ENCODE measurements around the gene SCYL3. TPM values are rescaled to one million over a fixed set of nuclear protein-coding genes. Genes with fewer than 3 reads are reported as not detected.

Gene SCYL3
- total RNA-seq, 4 donors from 2014 or later, result 12.3 to 42.3 (median 25.1) TPM

DNA sequence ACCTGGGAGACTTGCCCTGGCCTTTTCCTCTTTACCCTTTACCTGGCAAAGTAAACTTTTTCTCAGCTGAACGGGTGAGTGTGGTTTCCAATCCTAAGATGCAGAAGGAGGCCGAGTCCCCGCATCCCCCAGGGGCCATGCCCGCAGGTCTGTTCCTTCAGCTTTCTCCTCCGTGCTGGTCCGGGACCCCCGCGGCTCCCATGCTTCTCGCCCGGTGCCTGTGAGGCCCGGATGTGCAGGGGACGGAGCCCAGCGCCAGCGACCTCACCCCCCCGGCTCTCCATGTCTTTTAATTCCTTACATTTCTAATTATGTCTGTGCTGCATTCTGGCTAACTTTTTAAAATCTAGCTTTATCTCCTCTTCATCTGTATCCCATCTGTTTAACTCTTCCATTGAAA lies 21.5 kb upstream of the SCYL3 start:
- no peak overlapping the region for H3K4me3 ChIP-seq
- no peaks in the 10 kb centered on the region for H3K27me3 ChIP-seq
- in situ Hi-C loops (cut with MboI; ENCODE audit: low pct_ligation_motif_present in 1 of 4, low pct_unique_long_range_greater_than_20kb in 1 of 4, low sequenced_read_pairs in 3 of 4), result loop anchor here in 2 of 4 donors (25.0 kb wide), 2 partner anchors 622 to 972 kb away; partner anchors contain the start of gene GORAB (in 1 of the 2)
- H3K36me3 ChIP-seq, result peaks cover 0 to 9% (median 0%) of the 10 kb centered on the region in 4 donors
- WGBS, 2 donors (ENCODE audit: low coverage in 1 of 2), result 83% methylated on average over 15 of the region's 15 CpGs; no CpG with 5 or more reads in 1 of the 2 donors
- peaks cover 0 to 6% (median 0%) of the 10 kb centered on the region in 4 donors for H3K4me1 ChIP-seq
- H3K9me3 ChIP-seq, result no peaks in the 10 kb centered on the region
- DNase-seq, result no peak
- TF ChIP-seq POLR2AphosphoS5 (IDR thresholded peaks at IDR 0.05) (no peak), EP300 (IDR thresholded peaks at IDR 0.05; ENCODE audit: low read depth) (no peak)
- TF ChIP-seq, protein P1, sequence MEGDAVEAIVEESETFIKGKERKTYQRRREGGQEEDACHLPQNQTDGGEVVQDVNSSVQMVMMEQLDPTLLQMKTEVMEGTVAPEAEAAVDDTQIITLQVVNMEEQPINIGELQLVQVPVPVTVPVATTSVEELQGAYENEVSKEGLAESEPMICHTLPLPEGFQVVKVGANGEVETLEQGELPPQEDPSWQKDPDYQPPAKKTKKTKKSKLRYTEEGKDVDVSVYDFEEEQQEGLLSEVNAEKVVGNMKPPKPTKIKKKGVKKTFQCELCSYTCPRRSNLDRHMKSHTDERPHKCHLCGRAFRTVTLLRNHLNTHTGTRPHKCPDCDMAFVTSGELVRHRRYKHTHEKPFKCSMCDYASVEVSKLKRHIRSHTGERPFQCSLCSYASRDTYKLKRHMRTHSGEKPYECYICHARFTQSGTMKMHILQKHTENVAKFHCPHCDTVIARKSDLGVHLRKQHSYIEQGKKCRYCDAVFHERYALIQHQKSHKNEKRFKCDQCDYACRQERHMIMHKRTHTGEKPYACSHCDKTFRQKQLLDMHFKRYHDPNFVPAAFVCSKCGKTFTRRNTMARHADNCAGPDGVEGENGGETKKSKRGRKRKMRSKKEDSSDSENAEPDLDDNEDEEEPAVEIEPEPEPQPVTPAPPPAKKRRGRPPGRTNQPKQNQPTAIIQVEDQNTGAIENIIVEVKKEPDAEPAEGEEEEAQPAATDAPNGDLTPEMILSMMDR (IDR thresholded peaks at IDR 0.05), result no peak
- H3K27ac ChIP-seq, result peak overlapping the region in 1 of 4 donors; percentile 36
- intact Hi-C loops (cut with DNase I; ENCODE audit: low total_unique reads), result no loop called here

DNA sequence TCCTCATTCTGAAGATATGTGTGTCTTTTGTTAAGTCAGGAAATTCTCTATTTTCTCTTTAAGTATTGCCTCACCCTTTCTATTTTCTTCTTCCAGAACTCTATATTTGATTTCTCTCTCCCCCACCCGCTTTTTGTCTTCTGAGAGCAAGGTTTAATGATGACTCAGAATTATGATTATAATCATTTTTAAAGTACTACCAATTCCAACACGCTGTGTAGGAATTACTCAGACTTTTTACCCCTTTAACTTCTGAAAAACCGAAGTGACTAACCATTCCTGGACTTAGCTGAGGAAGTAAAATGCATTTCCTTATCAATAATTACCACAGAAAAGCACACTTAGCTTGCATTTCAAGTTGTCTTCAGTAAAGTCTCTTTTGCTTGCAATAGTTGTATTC lies 20.8 kb upstream of the SCYL3 start:
- peaks cover 0 to 6% (median 0%) of the 10 kb centered on the region in 4 donors for H3K4me1 ChIP-seq

DNA sequence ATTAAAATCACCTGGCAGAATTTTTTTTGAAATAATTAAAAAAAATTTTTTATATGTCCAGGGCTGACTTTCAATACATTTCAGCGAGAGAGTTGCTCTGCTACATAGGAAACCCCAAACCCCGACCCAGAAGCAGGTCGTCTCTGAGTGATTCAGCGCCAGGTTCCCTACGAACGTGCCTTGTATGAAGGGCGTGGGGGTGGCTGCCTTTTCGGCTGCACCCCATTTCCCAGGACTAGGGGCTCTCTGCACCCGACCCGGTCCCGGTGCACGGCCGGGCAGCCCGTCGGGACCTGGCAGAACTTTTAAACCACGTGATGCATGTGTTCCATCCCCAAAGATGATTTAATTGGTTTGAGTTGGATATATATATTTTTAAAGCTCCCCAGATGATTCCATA lies 15.8 kb upstream of the SCYL3 start:
- 90% methylated on average over 16 of the region's 16 CpGs; no CpG with 5 or more reads in 1 of the 2 donors for WGBS, 2 donors (ENCODE audit: low coverage in 1 of 2)
- in situ Hi-C loops (cut with MboI; ENCODE audit: low pct_ligation_motif_present in 1 of 4, low pct_unique_long_range_greater_than_20kb in 1 of 4, low sequenced_read_pairs in 3 of 4) (loop anchor here in 2 of 4 donors (25.0 kb wide), 2 partner anchors 628 to 978 kb away; partner anchors contain the start of gene GORAB (in 1 of the 2)), intact Hi-C loops (cut with DNase I; ENCODE audit: low total_unique reads) (no loop called here)
- TF ChIP-seq EP300 (IDR thresholded peaks at IDR 0.05; ENCODE audit: low read depth), result no peak
- no peak for TF ChIP-seq POLR2A (IDR thresholded peaks at IDR 0.05)
- no peak for TF ChIP-seq POLR2AphosphoS5 (IDR thresholded peaks at IDR 0.05)
- TF ChIP-seq, protein P1 (IDR thresholded peaks at IDR 0.05), result no peak
- H3K4me1 ChIP-seq, result no peaks in the 10 kb centered on the region
- DNase-seq, result no peak
- no peak overlapping the region for H3K27ac ChIP-seq
- no peak overlapping the region for H3K4me3 ChIP-seq
- H3K36me3 ChIP-seq, result no peaks in the 10 kb centered on the region
- no peaks in the 10 kb centered on the region for H3K9me3 ChIP-seq
- no peaks in the 10 kb centered on the region for H3K27me3 ChIP-seq

More for the DNA sequence above, 20.8 kb upstream of the SCYL3 start:
- H3K36me3 ChIP-seq, result peaks cover 0 to 7% (median 0%) of the 10 kb centered on the region in 4 donors
- H3K9me3 ChIP-seq, result no peaks in the 10 kb centered on the region
- WGBS, 2 donors (ENCODE audit: low coverage in 1 of 2), result 41 to 45% methylated on average over 3 of the region's 3 CpGs
- no peak for DNase-seq
- H3K27me3 ChIP-seq, result no peaks in the 10 kb centered on the region
- H3K4me3 ChIP-seq, result no peak overlapping the region
- peak overlapping the region in 1 of 4 donors; percentile 36 for H3K27ac ChIP-seq
- intact Hi-C loops (cut with DNase I; ENCODE audit: low total_unique reads) (no loop called here), in situ Hi-C loops (cut with MboI; ENCODE audit: low pct_ligation_motif_present in 1 of 4, low pct_unique_long_range_greater_than_20kb in 1 of 4, low sequenced_read_pairs in 3 of 4) (loop anchor here in 2 of 4 donors (25.0 kb wide), 2 partner anchors 623 to 973 kb away; partner anchors contain the start of gene GORAB (in 1 of the 2))
- TF ChIP-seq POLR2A (IDR thresholded peaks at IDR 0.05) (no peak), EP300 (IDR thresholded peaks at IDR 0.05; ENCODE audit: low read depth) (no peak), POLR2AphosphoS5 (IDR thresholded peaks at IDR 0.05) (no peak)
- TF ChIP-seq, protein P1 (IDR thresholded peaks at IDR 0.05), result no peak

DNA sequence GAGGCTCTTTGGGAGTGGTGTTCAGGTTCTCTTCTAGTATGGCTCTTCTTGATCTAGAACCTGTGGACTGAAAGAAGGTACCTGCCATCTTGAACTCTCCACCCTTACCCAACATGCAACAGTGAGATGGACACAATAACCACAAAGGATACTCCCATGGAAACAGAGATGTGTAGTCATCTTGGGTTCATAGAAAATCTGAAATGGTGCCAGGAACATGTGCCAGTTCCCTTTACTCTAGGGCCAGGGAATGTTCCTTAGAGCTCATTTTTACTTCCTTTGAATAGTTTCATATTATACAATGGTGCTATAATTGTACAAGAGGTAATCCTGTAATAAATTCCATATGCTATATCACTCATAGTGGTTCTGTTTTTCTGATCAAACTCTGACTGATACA lies 13.2 kb upstream of the SCYL3 start:
- TF ChIP-seq, protein P1 (IDR thresholded peaks at IDR 0.05), result no peak
- TF ChIP-seq POLR2AphosphoS5 (IDR thresholded peaks at IDR 0.05) (no peak), POLR2A (IDR thresholded peaks at IDR 0.05) (no peak), EP300 (IDR thresholded peaks at IDR 0.05; ENCODE audit: low read depth) (no peak)
- intact Hi-C loops (cut with DNase I; ENCODE audit: low total_unique reads), result no loop called here

More for the DNA sequence above, 13.2 kb upstream of the SCYL3 start:
- Histone ChIP-seq H3K36me3 (no peaks in the 10 kb centered on the region), H3K4me1 (peaks cover 0 to 8% (median 4%) of the 10 kb centered on the region in 4 donors), H3K9me3 (no peaks in the 10 kb centered on the region), H3K27me3 (no peaks in the 10 kb centered on the region), H3K27ac (no peak overlapping the region), H3K4me3 (no peak overlapping the region)
- no peak for DNase-seq
- in situ Hi-C loops (cut with MboI; ENCODE audit: low pct_ligation_motif_present in 1 of 4, low pct_unique_long_range_greater_than_20kb in 1 of 4, low sequenced_read_pairs in 3 of 4), result loop anchor here in 2 of 4 donors (25.0 kb wide), 2 partner anchors 630 to 980 kb away; partner anchors contain the start of gene GORAB (in 1 of the 2)
